Glutamatergic neuron (in vitro differentiated cells): ENCODE data around the gene COX7B. TPM values are rescaled to one million over a fixed set of nuclear protein-coding genes. Genes with fewer than 3 reads are reported as not detected.
"Not testable (repeated sequence)": the region's sequence is repeated elsewhere in the genome, so short reads cannot be mapped to it uniquely, and the experiment has no call there.

Experiments
- DNase-seq: peaks from one replicate; pipeline ENCODE4 v3.0.0; 2022
- H3K27ac Mint-ChIP-seq: one replicate; pipeline ENCODE4 v1.8.0; 2020; ENCODE audit warnings: mild to moderate bottlenecking, mixed read lengths, inconsistent platforms; ENCODE audit not compliant: unreplicated experiment
- H3K27me3 Mint-ChIP-seq: one replicate; pipeline ENCODE4 v1.8.0; 2020; ENCODE audit warnings: mild to moderate bottlenecking, moderate library complexity, mixed read lengths, inconsistent platforms; ENCODE audit not compliant: unreplicated experiment
- H3K36me3 Mint-ChIP-seq: one replicate; pipeline ENCODE4 v1.8.0; 2020; ENCODE audit warnings: mild to moderate bottlenecking, mixed read lengths, inconsistent platforms; ENCODE audit not compliant: unreplicated experiment
- H3K4me1 Mint-ChIP-seq: one replicate; pipeline ENCODE4 v1.8.0; 2020; ENCODE audit warnings: mild to moderate bottlenecking, low read depth, mixed read lengths, inconsistent platforms; ENCODE audit not compliant: unreplicated experiment
- H3K4me3 Mint-ChIP-seq: one replicate; pipeline ENCODE4 v1.8.0; 2020; ENCODE audit warnings: mild to moderate bottlenecking, mixed read lengths, inconsistent platforms; ENCODE audit not compliant: unreplicated experiment
- H3K9me3 Mint-ChIP-seq: one replicate; pipeline ENCODE4 v1.8.0; 2020; ENCODE audit warnings: mild to moderate bottlenecking, moderate library complexity, mixed read lengths, inconsistent platforms; ENCODE audit not compliant: unreplicated experiment
- CTCF ChIP-seq: fragments of 200-600 bp; sonication (generic); IDR thresholded peaks from one replicate; pipeline ENCODE4 v1.5.0; 2021; ENCODE audit not compliant: partially characterized antibody, unreplicated experiment
- long read RNA-seq: library from polyadenylated mRNA; unstranded; transcript quantifications from one replicate; pipeline ENCODE4 v2.0.0, GENCODE V29; 2020; ENCODE audit not compliant: unreplicated experiment
- total RNA-seq: library from RNA; stranded (reverse); fragmentation: NEBNext Ultra II Directional; extraction: Animal tissue kit (Norgen Biotek cat#: 25700); gene quantifications from one replicate; pipeline ENCODE4 v1.2.1, GENCODE V29; 2021; ENCODE audit not compliant: unreplicated experiment

The COX7B gene
- 188 TPM for total RNA-seq
- long read RNA-seq, transcript COX7B-203 (3 exons, 2,471 nt) = major isoform, 153 of 168 reads
- long read RNA-seq, partial matches to known transcripts = 0 of 168 reads
- long read RNA-seq, other reads (novel, unspliced or antisense) = 15 of 168 reads

- Mint-ChIP-seq H3K27ac (peak within 1 kb of the TSS; percentile 96), H3K36me3 (no peaks in the 10 kb centered on the region), H3K9me3 (no peaks in the 10 kb centered on the region), H3K4me3 (peak within 1 kb of the TSS; percentile 92), H3K27me3 (peaks cover 5% of the 10 kb centered on the region), H3K4me1 (peaks cover 7% of the 10 kb centered on the region)
- peak; percentile 21 for DNase-seq
- no peak for TF ChIP-seq CTCF
Measured at GRCh38 chrX:77899081-77899828, at the start of gene COX7B. Gene COX7B (plus strand): TSS chrX:77899468. CDS start chrX:77899554, 86 bp downstream.

GRCh38 chrX:77875372-77875771 lies 23.9 kb upstream of the COX7B start:
- no peak for TF ChIP-seq CTCF
- H3K36me3 Mint-ChIP-seq = no peaks in the 10 kb centered on the region
- H3K27ac Mint-ChIP-seq = no peak overlapping the region
- no peak overlapping the region for H3K4me3 Mint-ChIP-seq
- no peak for DNase-seq
- no peaks in the 10 kb centered on the region for H3K9me3 Mint-ChIP-seq
- H3K4me1 Mint-ChIP-seq = no peaks in the 10 kb centered on the region
- H3K27me3 Mint-ChIP-seq = peaks cover 2% of the 10 kb centered on the region

- H3K4me3 Mint-ChIP-seq, H3K4me1 Mint-ChIP-seq: not testable (repeated sequence)
Measured at GRCh38 chrX:77881418-77881817, 17.9 kb upstream of the COX7B start.

GRCh38 chrX:77892887-77893286 lies 6.4 kb upstream of the COX7B start:
- Mint-ChIP-seq H3K4me1 (no peaks in the 10 kb centered on the region), H3K4me3 (peak overlapping the region; percentile 39), H3K9me3 (no peaks in the 10 kb centered on the region), H3K27me3 (peaks cover 5% of the 10 kb centered on the region), H3K36me3 (no peaks in the 10 kb centered on the region), H3K27ac (no peak overlapping the region)
- no peak for DNase-seq
- no peak for TF ChIP-seq CTCF

More at GRCh38 chrX:77881418-77881817, 17.9 kb upstream of the COX7B start:
- H3K27ac Mint-ChIP-seq, H3K27me3 Mint-ChIP-seq, H3K36me3 Mint-ChIP-seq, DNase-seq, H3K9me3 Mint-ChIP-seq: not testable (repeated sequence)

- no peak for DNase-seq
- Mint-ChIP-seq H3K27ac (no peak overlapping the region), H3K9me3 (no peaks in the 10 kb centered on the region), H3K36me3 (no peaks in the 10 kb centered on the region), H3K27me3 (peaks cover 5% of the 10 kb centered on the region), H3K4me1 (no peaks in the 10 kb centered on the region), H3K4me3 (no peak overlapping the region)
- no peak for TF ChIP-seq CTCF
Measured at GRCh38 chrX:77893713-77894112, 5.6 kb upstream of the COX7B start.
